ENCODE measurements around the gene CAMTA1.

GRCh38 chr1:6996371-6996770, 211.1 kb downstream of the CAMTA1 start:
- no peak for TF ChIP-seq ZNF282 (CRISPR knock-in tag; IDR thresholded peaks at IDR 0.05)
- no peak for TF ChIP-seq RAD21 (CRISPR knock-in tag; conservative IDR thresholded peaks at IDR 0.05 in 1 of 2, IDR thresholded peaks at IDR 0.05 in 1 of 2)
- no peak for TF ChIP-seq ZNF57 (CRISPR knock-in tag; IDR thresholded peaks at IDR 0.05)
- no peak for TF ChIP-seq POLR2AphosphoS5 (IDR thresholded peaks at IDR 0.05; ENCODE audit: control insufficient read depth, insufficient read depth, low read depth, low read length)
- TF ChIP-seq NRF1 (conservative IDR thresholded peaks at IDR 0.05 in 1 of 2, IDR thresholded peaks at IDR 0.05 in 1 of 2) = no peak
- no peak for TF ChIP-seq CTCF (IDR thresholded peaks at IDR 0.05 in 2 of 3, conservative IDR thresholded peaks at IDR 0.05 in 1 of 3; ENCODE audit: insufficient read depth in 2 of 3, low read depth in 1 of 3, low read length in 3 of 3)
- no peak for TF ChIP-seq KLF6 (CRISPR knock-in tag; IDR thresholded peaks at IDR 0.05; ENCODE audit: borderline replicate concordance)
- no peak for TF ChIP-seq CREM (IDR thresholded peaks at IDR 0.05; ENCODE audit: low read depth)
- TF ChIP-seq FOXJ3 (CRISPR knock-in tag; IDR thresholded peaks at IDR 0.05) = no peak
